Mesodermal cell (in vitro differentiated cells): Measurements from ENCODE around the gene SHTN1.

Source experiments
- H3K27ac ChIP-seq: 2 replicates; pipeline ENCODE4 v1.7.0; 2013; ENCODE audit warnings: mild to moderate bottlenecking, low read depth, low read length, moderate library complexity; ENCODE audit not compliant: severe bottlenecking
- H3K36me3 ChIP-seq: 2 replicates; pipeline ENCODE4 v1.7.1; 2013; ENCODE audit warnings: mild to moderate bottlenecking, low read length, moderate library complexity; ENCODE audit not compliant: control insufficient read depth, insufficient read depth
- H3K4me1 ChIP-seq: one replicate; pipeline ENCODE4 v1.7.1; 2013; ENCODE audit warnings: mild to moderate bottlenecking, low read length; ENCODE audit not compliant: insufficient read depth, control insufficient read depth, poor library complexity, severe bottlenecking
- H3K4me3 ChIP-seq: 2 replicates; pipeline ENCODE4 v1.7.0; 2013; ENCODE audit warnings: low read length, control low read depth, mild to moderate bottlenecking; ENCODE audit not compliant: insufficient read depth, poor library complexity, severe bottlenecking; ENCODE audit errors: extremely low read depth
- H3K9me3 ChIP-seq: 2 replicates; pipeline ENCODE4 v1.7.1; 2013; ENCODE audit warnings: mild to moderate bottlenecking, low read length, moderate library complexity; ENCODE audit not compliant: control insufficient read depth
- WGBS, 2 experiments: methylation state at CpG; one replicate each; pipeline ENCODE4 v1.1.5; 2013; ENCODE audit warnings: missing lambda C conversion rate in 2 of 2; ENCODE audit not compliant: insufficient coverage in 2 of 2; 5-methylcytosine and 5-hydroxymethylcytosine counted together

Gene SHTN1

GRCh38 chr10:116917481-116917880 is 87.5 kb downstream of the SHTN1 start:
- H3K9me3 ChIP-seq: no peaks in the 10 kb centered on the region
- 100% methylated on average over 1 of the region's 3 CpGs; no CpG with 5 or more reads in 1 of the 2 experiments for WGBS, 2 experiments
- peaks cover 23% of the 10 kb centered on the region for H3K36me3 ChIP-seq
- H3K4me1 ChIP-seq: no peaks in the 10 kb centered on the region
- H3K4me3 ChIP-seq: no peak overlapping the region
- no peak overlapping the region for H3K27ac ChIP-seq

GRCh38 chr10:116915340-116915739 is 89.6 kb downstream of the SHTN1 start:
- H3K4me3 ChIP-seq: no peak overlapping the region
- no peaks in the 10 kb centered on the region for H3K9me3 ChIP-seq
- WGBS, 2 experiments: 80 to 88% methylated on average over 1 to 2 of the region's 2 CpGs
- no peaks in the 10 kb centered on the region for H3K4me1 ChIP-seq
- H3K27ac ChIP-seq: no peak overlapping the region
- peaks cover 28% of the 10 kb centered on the region for H3K36me3 ChIP-seq

GRCh38 chr10:116913695-116914094 is 91.3 kb downstream of the SHTN1 start:
- peaks cover 23% of the 10 kb centered on the region for H3K36me3 ChIP-seq
- H3K9me3 ChIP-seq: no peaks in the 10 kb centered on the region
- no peak overlapping the region for H3K4me3 ChIP-seq
- H3K4me1 ChIP-seq: no peaks in the 10 kb centered on the region
- no CpG with 5 or more reads among the region's 1 CpG for WGBS, 2 experiments
- H3K27ac ChIP-seq: no peak overlapping the region

- Histone ChIP-seq H3K27ac (no peak overlapping the region), H3K4me1 (no peaks in the 10 kb centered on the region), H3K36me3 (peaks cover 23% of the 10 kb centered on the region), H3K4me3 (no peak overlapping the region), H3K9me3 (no peaks in the 10 kb centered on the region)
- WGBS, 2 experiments: 86% methylated on average over 1 of the region's 1 CpG
Measured at GRCh38 chr10:116912162-116912561, 92.8 kb downstream of the SHTN1 start.

GRCh38 chr10:116910910-116911309 is 94.1 kb downstream of the SHTN1 start:
- WGBS, 2 experiments: 79 to 90% methylated on average over 2 to 3 of the region's 3 CpGs

GRCh38 chr10:116909307-116909706 is 95.7 kb downstream of the SHTN1 start:
- Histone ChIP-seq H3K4me3 (no peak overlapping the region), H3K27ac (no peak overlapping the region), H3K4me1 (no peaks in the 10 kb centered on the region), H3K9me3 (no peaks in the 10 kb centered on the region), H3K36me3 (peaks cover 27% of the 10 kb centered on the region)
- no CpG with 5 or more reads among the region's 1 CpG for WGBS, 2 experiments

More at GRCh38 chr10:116910910-116911309, 94.1 kb downstream of the SHTN1 start:
- H3K36me3 ChIP-seq: peaks cover 28% of the 10 kb centered on the region
- H3K9me3 ChIP-seq: no peaks in the 10 kb centered on the region
- H3K4me3 ChIP-seq: no peak overlapping the region
- H3K4me1 ChIP-seq: no peaks in the 10 kb centered on the region
- no peak overlapping the region for H3K27ac ChIP-seq

GRCh38 chr10:116907245-116907987 is 97.6 kb downstream of the SHTN1 start:
- Histone ChIP-seq H3K36me3 (peaks cover 15% of the 10 kb centered on the region), H3K4me1 (no peaks in the 10 kb centered on the region), H3K9me3 (no peaks in the 10 kb centered on the region), H3K27ac (no peak overlapping the region), H3K4me3 (no peak overlapping the region)
- 80 to 88% methylated on average over 4 of the region's 6 CpGs for WGBS, 2 experiments

- no peaks in the 10 kb centered on the region for H3K9me3 ChIP-seq
- H3K4me3 ChIP-seq: no peak overlapping the region
- WGBS, 2 experiments: 94 to 100% methylated on average over 3 of the region's 3 CpGs
- H3K27ac ChIP-seq: no peak overlapping the region
- H3K4me1 ChIP-seq: no peaks in the 10 kb centered on the region
- H3K36me3 ChIP-seq: peaks cover 12% of the 10 kb centered on the region
Measured at GRCh38 chr10:116905845-116906210, 99.2 kb downstream of the SHTN1 start.

GRCh38 chr10:116899626-116900025 is 105.4 kb downstream of the SHTN1 start:
- Histone ChIP-seq H3K4me1 (no peaks in the 10 kb centered on the region), H3K36me3 (peaks cover 5% of the 10 kb centered on the region), H3K9me3 (no peaks in the 10 kb centered on the region), H3K4me3 (no peak overlapping the region), H3K27ac (no peak overlapping the region)
- WGBS, 2 experiments: 93% methylated on average over 4 of the region's 4 CpGs; no CpG with 5 or more reads in 1 of the 2 experiments

GRCh38 chr10:116893686-116894037 is 111.3 kb downstream of the SHTN1 start:
- Histone ChIP-seq H3K4me1 (peaks cover 15% of the 10 kb centered on the region), H3K27ac (no peak overlapping the region), H3K9me3 (no peaks in the 10 kb centered on the region), H3K4me3 (no peak overlapping the region), H3K36me3 (no peaks in the 10 kb centered on the region)

- Histone ChIP-seq H3K27ac (peak overlapping the region; percentile 39), H3K4me3 (no peak overlapping the region)
- 87 to 93% methylated on average over 3 to 5 of the region's 11 CpGs for WGBS, 2 experiments
Measured at GRCh38 chr10:116892907-116893685, 111.9 kb downstream of the SHTN1 start.

More at GRCh38 chr10:116892907-116893685, 111.9 kb downstream of the SHTN1 start:
- Histone ChIP-seq H3K9me3 (no peaks in the 10 kb centered on the region), H3K4me1 (peaks cover 20% of the 10 kb centered on the region), H3K36me3 (no peaks in the 10 kb centered on the region)
